Measurements from ENCODE around the gene PRKG1. TPM values are rescaled to one million over a fixed set of nuclear protein-coding genes. Genes with fewer than 3 reads are reported as not detected.

PRKG1 gene
- total and polyA plus RNA-seq, 2 experiments from 2014 or later, result 10.7 to 21.8 TPM

DNA sequence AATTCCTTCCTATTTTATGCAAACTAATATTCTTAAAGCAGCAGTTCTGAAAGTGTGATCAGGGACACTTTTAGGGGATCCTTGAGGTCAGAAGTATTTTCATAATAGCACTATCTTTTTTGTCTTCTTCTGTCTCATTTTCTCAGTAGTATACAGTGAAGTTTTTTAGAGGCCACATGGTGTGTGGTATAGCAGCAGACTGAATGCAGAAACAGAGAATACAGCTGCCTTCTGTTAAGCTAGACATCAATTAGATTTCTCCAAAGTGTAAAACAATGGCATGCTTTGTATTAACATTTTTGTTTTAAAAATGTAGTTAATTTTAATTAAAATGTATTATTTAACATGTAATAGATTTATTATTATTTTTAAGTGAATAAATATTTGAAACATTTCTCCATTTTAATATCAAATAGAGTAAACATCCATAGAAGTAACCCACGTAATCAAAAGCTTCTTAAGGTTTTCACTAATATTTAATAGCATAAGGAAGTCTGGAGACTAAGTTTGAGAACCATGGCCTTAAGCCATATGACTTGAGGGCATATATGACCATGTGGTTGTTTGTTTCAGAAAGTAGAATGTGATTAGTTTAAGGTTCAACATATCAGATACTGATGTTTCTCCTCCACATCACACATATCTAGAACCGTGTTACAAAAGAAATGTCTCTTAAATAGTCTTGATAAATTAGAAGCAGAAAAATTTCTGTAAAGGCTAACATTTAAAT is 94.0 kb downstream of the PRKG1 start:
- Histone ChIP-seq H3K9me2 (ENCODE audit: insufficient read depth) (no peaks in the 10 kb centered on the region; the same call in 1 of the 2 replicates), H3K4me2 (ENCODE audit: unreplicated experiment) (no peak overlapping the region), H3K36me3 (ENCODE audit: low read depth) (no peaks in the 10 kb centered on the region), H3K9ac (no peak overlapping the region), H3K4me3 (no peak overlapping the region), H3K27ac (no peak overlapping the region), H3K27me3 (replicated peaks; ENCODE audit: insufficient read depth) (no peaks in the 10 kb centered on the region), H4K20me1 (ENCODE audit: insufficient read depth) (no peaks in the 10 kb centered on the region), H3F3A (ENCODE audit: insufficient read depth) (peaks cover 18% of the 10 kb centered on the region), H3K9me3 (ENCODE audit: low read depth) (no peaks in the 10 kb centered on the region), H3K79me2 (ENCODE audit: insufficient read depth) (peaks cover 3% of the 10 kb centered on the region; the same call in 1 of the 2 replicates), H2AFZ (no peak overlapping the region), H3K4me1 (ENCODE audit: insufficient read depth) (peaks cover 22% of the 10 kb centered on the region)
- no peak for DNase-seq
- 96 to 98% methylated on average over 2 of the region's 2 CpGs for WGBS, 2 experiments (ENCODE audit: low coverage in 1 of 2, low lambda C conversion rate in 2 of 2, missing lambda C conversion rate in 2 of 2)
- in situ Hi-C loops (cut with MboI), result no loop called here
- TF ChIP-seq EZH2 (IDR thresholded peaks at IDR 0.05; ENCODE audit: insufficient read depth, poor library complexity, severe bottlenecking), result no peak
- TF ChIP-seq EZH2phosphoT487 (IDR thresholded peaks at IDR 0.05; ENCODE audit: insufficient read depth, low read depth), result no peak

DNA sequence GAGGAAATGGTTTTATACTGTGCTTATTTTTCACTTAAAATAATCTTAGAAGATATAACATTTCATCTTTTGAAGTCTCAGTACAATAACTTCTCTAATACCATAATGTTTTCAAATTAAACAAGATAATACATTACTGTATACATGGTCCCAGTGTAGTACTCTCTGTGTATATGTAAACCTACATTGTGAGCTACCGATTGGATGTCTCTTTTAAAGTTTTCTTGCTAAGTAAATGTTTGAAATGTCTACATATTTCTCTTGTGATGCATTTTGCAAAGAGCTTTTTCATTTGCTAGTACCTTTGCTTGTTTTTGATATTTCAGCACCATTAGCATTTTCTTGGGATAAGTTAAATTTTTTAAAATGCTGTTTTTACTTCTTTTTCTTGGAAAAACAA is 94.8 kb downstream of the PRKG1 start:
- H3K4me2 ChIP-seq (ENCODE audit: unreplicated experiment), result no peak overlapping the region
- peaks cover 22% of the 10 kb centered on the region for H3K4me1 ChIP-seq (ENCODE audit: insufficient read depth)
- TF ChIP-seq EZH2phosphoT487 (IDR thresholded peaks at IDR 0.05; ENCODE audit: insufficient read depth, low read depth), result no peak
- TF ChIP-seq EZH2 (IDR thresholded peaks at IDR 0.05; ENCODE audit: insufficient read depth, poor library complexity, severe bottlenecking), result no peak
- H3K9me2 ChIP-seq (ENCODE audit: insufficient read depth), result no peaks in the 10 kb centered on the region; the same call in 1 of the 2 replicates
- in situ Hi-C loops (cut with MboI), result no loop called here
- no peaks in the 10 kb centered on the region for H3K36me3 ChIP-seq (ENCODE audit: low read depth)
- H4K20me1 ChIP-seq (ENCODE audit: insufficient read depth), result no peaks in the 10 kb centered on the region
- no peak overlapping the region for H2AFZ ChIP-seq
- H3K27ac ChIP-seq, result no peak overlapping the region
- no peak overlapping the region for H3K4me3 ChIP-seq
- H3K9ac ChIP-seq, result no peak overlapping the region
- no peaks in the 10 kb centered on the region for H3K9me3 ChIP-seq (ENCODE audit: low read depth)
- peaks cover 18% of the 10 kb centered on the region for H3F3A ChIP-seq (ENCODE audit: insufficient read depth)
- H3K27me3 ChIP-seq (replicated peaks; ENCODE audit: insufficient read depth), result no peaks in the 10 kb centered on the region
- DNase-seq, result no peak
- 91 to 100% methylated on average over 1 of the region's 1 CpG for WGBS, 2 experiments (ENCODE audit: low coverage in 1 of 2, low lambda C conversion rate in 2 of 2, missing lambda C conversion rate in 2 of 2)
- peaks cover 6% of the 10 kb centered on the region; the same call in 1 of the 2 replicates for H3K79me2 ChIP-seq (ENCODE audit: insufficient read depth)

DNA sequence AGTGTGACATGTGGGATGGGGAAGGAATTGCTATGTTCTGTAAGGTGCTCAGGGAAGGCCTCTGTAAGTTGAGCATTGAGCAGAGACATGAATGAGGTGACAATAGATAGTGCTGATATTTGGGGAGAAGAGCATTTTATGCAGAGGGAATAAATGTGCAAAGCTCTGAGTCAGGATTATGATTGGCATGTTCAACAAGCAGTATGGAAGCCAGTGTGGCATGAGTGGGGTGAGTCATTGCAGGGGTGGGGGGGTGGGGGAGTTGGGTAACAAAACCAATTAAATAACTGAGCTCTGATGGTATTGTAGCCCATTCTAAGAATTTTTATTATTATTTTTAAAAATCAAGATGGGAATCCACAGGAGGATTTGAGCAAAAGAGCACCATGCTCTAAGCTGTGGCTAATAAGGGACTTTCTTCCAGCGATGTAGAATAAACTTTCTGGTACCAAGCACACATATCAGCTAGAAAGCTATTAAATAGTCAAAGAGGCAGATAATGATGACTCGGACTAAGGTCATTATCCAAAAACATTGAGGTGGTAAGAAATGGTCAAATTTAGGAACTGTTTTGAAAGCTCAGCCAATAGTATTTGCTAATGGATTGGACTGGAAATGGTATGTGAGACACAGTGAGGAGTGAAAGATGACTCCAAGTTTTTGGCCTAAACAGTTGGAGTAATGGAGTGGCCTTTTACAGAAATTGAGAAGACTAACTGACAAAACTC is 96.4 kb downstream of the PRKG1 start:
- Histone ChIP-seq H3K4me1 (ENCODE audit: insufficient read depth) (peaks cover 22% of the 10 kb centered on the region), H3K9me2 (ENCODE audit: insufficient read depth) (no peaks in the 10 kb centered on the region; the same call in 1 of the 2 replicates), H3F3A (ENCODE audit: insufficient read depth) (peaks cover 18% of the 10 kb centered on the region), H3K4me2 (ENCODE audit: unreplicated experiment) (peak overlapping the region; percentile 33), H3K79me2 (ENCODE audit: insufficient read depth) (peaks cover 10% of the 10 kb centered on the region), H3K4me3 (no peak overlapping the region), H3K9me3 (ENCODE audit: low read depth) (no peaks in the 10 kb centered on the region), H3K9ac (no peak overlapping the region), H2AFZ (no peak overlapping the region), H4K20me1 (ENCODE audit: insufficient read depth) (no peaks in the 10 kb centered on the region), H3K27ac (peak overlapping the region; percentile 29), H3K36me3 (ENCODE audit: low read depth) (no peaks in the 10 kb centered on the region), H3K27me3 (replicated peaks; ENCODE audit: insufficient read depth) (no peaks in the 10 kb centered on the region)
- DNase-seq, result peak; percentile 40
- TF ChIP-seq EZH2phosphoT487 (IDR thresholded peaks at IDR 0.05; ENCODE audit: insufficient read depth, low read depth) (no peak), EZH2 (IDR thresholded peaks at IDR 0.05; ENCODE audit: insufficient read depth, poor library complexity, severe bottlenecking) (no peak)
- WGBS, 2 experiments (ENCODE audit: low coverage in 1 of 2, low lambda C conversion rate in 2 of 2, missing lambda C conversion rate in 2 of 2), result 93 to 98% methylated on average over 2 of the region's 2 CpGs
- in situ Hi-C loops (cut with MboI), result no loop called here

DNA sequence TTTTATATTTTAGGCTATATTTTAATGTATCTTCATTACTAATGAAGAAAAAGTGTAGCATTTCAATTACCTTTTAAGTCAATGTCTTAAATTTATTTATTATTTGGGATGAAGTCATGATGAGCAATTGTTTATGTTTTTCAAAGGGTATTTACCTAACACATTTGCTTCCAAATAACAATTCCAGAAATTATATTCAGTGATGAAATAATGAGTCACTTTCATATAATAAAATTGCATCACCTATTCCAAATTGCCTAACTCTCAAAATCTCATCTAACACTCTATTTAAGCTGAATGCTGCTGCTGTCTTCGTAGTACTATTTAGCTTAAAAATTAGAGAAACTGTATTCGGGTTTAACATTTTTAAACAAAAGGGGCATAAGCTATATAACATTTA is 97.7 kb downstream of the PRKG1 start:
- Histone ChIP-seq H3F3A (ENCODE audit: insufficient read depth) (peaks cover 28% of the 10 kb centered on the region), H3K9me2 (ENCODE audit: insufficient read depth) (no peaks in the 10 kb centered on the region), H2AFZ (no peak overlapping the region), H3K4me3 (no peak overlapping the region), H3K27me3 (replicated peaks; ENCODE audit: insufficient read depth) (no peaks in the 10 kb centered on the region), H3K79me2 (ENCODE audit: insufficient read depth) (peaks cover 10% of the 10 kb centered on the region), H3K4me2 (ENCODE audit: unreplicated experiment) (peak overlapping the region; percentile 33), H3K27ac (peak overlapping the region; percentile 29), H3K36me3 (ENCODE audit: low read depth) (no peaks in the 10 kb centered on the region), H3K4me1 (ENCODE audit: insufficient read depth) (peaks cover 31% of the 10 kb centered on the region), H3K9me3 (ENCODE audit: low read depth) (no peaks in the 10 kb centered on the region), H3K9ac (no peak overlapping the region), H4K20me1 (ENCODE audit: insufficient read depth) (no peaks in the 10 kb centered on the region)
- DNase-seq, result peak; percentile 75
- in situ Hi-C loops (cut with MboI), result no loop called here
- TF ChIP-seq EZH2phosphoT487 (IDR thresholded peaks at IDR 0.05; ENCODE audit: insufficient read depth, low read depth), result no peak
- TF ChIP-seq EZH2 (IDR thresholded peaks at IDR 0.05; ENCODE audit: insufficient read depth, poor library complexity, severe bottlenecking), result no peak
- whole genome bisulfite sequencing, 2 experiments (ENCODE audit: low coverage in 1 of 2, low lambda C conversion rate in 2 of 2, missing lambda C conversion rate in 2 of 2), result 52 to 53% methylated on average over 2 of the region's 2 CpGs

Data from GM23248 (cell line).